HL-60 (cell line): ENCODE data around the gene JAKMIP1.

Source experiments
- DNase-seq, 2 experiments: peaks; one replicate each; pipeline ENCODE4 v3.0.0-alpha.2; 2010 to 2020; ENCODE audit warnings: low read depth in 1 of 2, low spot score in 1 of 2
- H3K27ac ChIP-seq: fragments of 250-450 bp; sonication (Bioruptor Pico); replicated peaks from 2 replicates; pipeline ENCODE4 v1.5.1; 2020; ENCODE audit warnings: mild to moderate bottlenecking, moderate library complexity
- H3K27me3 ChIP-seq: fragments of 250-450 bp; sonication (Bioruptor Pico); 2 replicates; pipeline ENCODE4 v1.5.1; 2021; ENCODE audit warnings: mild to moderate bottlenecking, moderate library complexity; ENCODE audit not compliant: insufficient read depth, poor library complexity, severe bottlenecking
- H3K4me3 ChIP-seq: replicated peaks from 2 replicates; pipeline ENCODE4 v1.5.1; 2011; ENCODE audit warnings: mild to moderate bottlenecking, control low read depth, low read length; ENCODE audit not compliant: insufficient read depth
- GABPA ChIP-seq: IDR thresholded peaks from 2 replicates; pipeline ENCODE4 v1.6.1; 2012; ENCODE audit warnings: low read depth
- POLR2AphosphoS5 ChIP-seq: IDR thresholded peaks from 2 replicates; pipeline ENCODE4 v1.6.1; 2012; ENCODE audit warnings: low read depth
- SPI1 ChIP-seq: IDR thresholded peaks from 2 replicates; pipeline ENCODE4 v1.6.1; 2012; ENCODE audit warnings: low read depth, mild to moderate bottlenecking, borderline replicate concordance
- long read RNA-seq: library from polyadenylated mRNA; unstranded; transcript quantifications from one replicate; pipeline ENCODE4 v2.0.0, GENCODE V29; 2020
- TF ChIP-seq, protein P1 (sequence below): IDR thresholded peaks from one replicate; pipeline ENCODE4 v1.5.1; 2011; ENCODE audit warnings: low read length, control low read depth, inconsistent platforms; ENCODE audit not compliant: insufficient read depth
- TF ChIP-seq, protein P2 (sequence below): IDR thresholded peaks from 2 replicates; pipeline ENCODE4 v1.6.1; 2012; ENCODE audit warnings: low read depth; ENCODE audit not compliant: insufficient replicate concordance

JAKMIP1 gene
- long read RNA-seq, result 0 reads

DNA sequence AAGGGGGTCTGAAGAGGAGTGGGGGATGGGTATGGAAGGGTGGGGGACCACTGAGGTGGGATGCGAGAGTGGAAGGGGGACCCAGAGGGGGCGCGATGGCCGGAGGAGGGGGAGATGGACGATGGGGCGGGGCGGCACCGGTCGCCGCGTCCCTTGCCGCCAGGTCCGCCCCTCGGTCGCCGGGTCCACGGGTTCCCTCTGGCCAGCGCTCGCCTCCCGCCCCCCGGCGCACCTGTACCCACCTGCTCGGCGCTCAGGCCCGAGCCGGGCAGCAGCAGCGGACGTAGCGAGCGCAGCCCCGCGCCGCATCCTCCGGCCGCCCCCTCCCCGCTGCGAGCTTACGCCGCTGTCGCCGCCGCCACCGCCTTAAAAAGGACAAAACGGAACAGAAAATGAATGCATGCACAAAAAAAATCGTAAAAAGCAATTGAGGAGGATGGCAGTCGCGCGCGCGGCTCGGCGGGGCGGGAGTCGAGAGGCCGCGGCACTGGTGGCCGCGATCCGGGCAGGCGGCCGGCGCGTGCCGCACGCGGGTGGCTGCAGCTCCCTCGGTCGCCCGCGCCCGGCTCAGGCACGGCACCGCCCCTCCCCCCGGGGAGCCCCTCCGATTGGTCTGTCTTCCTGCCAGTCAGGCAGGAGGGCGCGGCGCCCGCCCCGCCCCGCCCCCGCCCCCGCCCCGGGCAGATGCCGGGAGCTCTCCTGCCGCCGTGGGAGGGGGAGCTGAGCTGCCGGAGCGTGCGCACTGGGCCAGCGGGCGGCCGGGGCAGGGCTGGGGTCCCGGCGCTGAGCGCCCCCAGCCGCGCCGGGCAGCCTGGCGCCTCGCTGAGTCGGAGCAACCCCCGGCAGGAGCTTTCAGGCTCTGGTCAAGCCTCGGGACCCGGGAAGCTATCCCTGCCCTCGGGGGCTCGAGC is at the start of gene JAKMIP1:
TSS of gene JAKMIP1 (minus strand) at position 539 of the 911 bp plus-strand sequence. CDS start 87,699 bp downstream, outside the sequence.
- no peak within 1 kb of the TSS for H3K4me3 ChIP-seq
- DNase-seq, result no peak

DNA sequence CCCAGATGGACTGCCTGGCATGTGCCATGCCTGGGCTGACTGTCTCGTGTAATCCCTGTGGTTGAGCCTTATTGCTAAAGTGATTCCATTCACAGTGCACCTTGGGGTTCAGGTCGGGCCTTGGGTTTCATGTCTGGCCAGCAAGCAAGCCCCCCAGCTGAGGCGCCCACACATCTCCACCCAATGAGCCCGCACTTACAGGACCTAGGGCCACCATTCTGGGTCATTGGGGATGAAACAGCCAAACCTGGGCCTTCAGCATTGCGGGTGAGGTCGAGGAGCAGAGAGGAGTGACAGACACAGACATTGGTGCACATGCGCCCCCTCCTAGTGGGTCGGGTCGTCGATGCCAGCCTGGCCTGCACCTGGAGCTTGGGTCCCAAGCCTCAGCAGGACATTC is 48.0 kb upstream of the JAKMIP1 start:
- no peak overlapping the region for H3K4me3 ChIP-seq
- TF ChIP-seq, protein P1, sequence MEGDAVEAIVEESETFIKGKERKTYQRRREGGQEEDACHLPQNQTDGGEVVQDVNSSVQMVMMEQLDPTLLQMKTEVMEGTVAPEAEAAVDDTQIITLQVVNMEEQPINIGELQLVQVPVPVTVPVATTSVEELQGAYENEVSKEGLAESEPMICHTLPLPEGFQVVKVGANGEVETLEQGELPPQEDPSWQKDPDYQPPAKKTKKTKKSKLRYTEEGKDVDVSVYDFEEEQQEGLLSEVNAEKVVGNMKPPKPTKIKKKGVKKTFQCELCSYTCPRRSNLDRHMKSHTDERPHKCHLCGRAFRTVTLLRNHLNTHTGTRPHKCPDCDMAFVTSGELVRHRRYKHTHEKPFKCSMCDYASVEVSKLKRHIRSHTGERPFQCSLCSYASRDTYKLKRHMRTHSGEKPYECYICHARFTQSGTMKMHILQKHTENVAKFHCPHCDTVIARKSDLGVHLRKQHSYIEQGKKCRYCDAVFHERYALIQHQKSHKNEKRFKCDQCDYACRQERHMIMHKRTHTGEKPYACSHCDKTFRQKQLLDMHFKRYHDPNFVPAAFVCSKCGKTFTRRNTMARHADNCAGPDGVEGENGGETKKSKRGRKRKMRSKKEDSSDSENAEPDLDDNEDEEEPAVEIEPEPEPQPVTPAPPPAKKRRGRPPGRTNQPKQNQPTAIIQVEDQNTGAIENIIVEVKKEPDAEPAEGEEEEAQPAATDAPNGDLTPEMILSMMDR, result no peak
- TF ChIP-seq SPI1 (no peak), POLR2AphosphoS5 (no peak), GABPA (no peak)
- TF ChIP-seq, protein P2, sequence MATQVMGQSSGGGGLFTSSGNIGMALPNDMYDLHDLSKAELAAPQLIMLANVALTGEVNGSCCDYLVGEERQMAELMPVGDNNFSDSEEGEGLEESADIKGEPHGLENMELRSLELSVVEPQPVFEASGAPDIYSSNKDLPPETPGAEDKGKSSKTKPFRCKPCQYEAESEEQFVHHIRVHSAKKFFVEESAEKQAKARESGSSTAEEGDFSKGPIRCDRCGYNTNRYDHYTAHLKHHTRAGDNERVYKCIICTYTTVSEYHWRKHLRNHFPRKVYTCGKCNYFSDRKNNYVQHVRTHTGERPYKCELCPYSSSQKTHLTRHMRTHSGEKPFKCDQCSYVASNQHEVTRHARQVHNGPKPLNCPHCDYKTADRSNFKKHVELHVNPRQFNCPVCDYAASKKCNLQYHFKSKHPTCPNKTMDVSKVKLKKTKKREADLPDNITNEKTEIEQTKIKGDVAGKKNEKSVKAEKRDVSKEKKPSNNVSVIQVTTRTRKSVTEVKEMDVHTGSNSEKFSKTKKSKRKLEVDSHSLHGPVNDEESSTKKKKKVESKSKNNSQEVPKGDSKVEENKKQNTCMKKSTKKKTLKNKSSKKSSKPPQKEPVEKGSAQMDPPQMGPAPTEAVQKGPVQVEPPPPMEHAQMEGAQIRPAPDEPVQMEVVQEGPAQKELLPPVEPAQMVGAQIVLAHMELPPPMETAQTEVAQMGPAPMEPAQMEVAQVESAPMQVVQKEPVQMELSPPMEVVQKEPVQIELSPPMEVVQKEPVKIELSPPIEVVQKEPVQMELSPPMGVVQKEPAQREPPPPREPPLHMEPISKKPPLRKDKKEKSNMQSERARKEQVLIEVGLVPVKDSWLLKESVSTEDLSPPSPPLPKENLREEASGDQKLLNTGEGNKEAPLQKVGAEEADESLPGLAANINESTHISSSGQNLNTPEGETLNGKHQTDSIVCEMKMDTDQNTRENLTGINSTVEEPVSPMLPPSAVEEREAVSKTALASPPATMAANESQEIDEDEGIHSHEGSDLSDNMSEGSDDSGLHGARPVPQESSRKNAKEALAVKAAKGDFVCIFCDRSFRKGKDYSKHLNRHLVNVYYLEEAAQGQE, result no peak
- H3K27ac ChIP-seq, result no peak overlapping the region
- H3K27me3 ChIP-seq, result no peaks in the 10 kb centered on the region
- no peak for DNase-seq

More for the DNA sequence above, at the start of gene JAKMIP1:
- TF ChIP-seq SPI1 (no peak), GABPA (no peak), POLR2AphosphoS5 (no peak)
- TF ChIP-seq, protein P2, result no peak
- TF ChIP-seq, protein P1, result no peak
- no peak within 1 kb of the TSS for H3K27ac ChIP-seq
- H3K27me3 ChIP-seq, result peaks cover 15% of the 10 kb centered on the region

DNA sequence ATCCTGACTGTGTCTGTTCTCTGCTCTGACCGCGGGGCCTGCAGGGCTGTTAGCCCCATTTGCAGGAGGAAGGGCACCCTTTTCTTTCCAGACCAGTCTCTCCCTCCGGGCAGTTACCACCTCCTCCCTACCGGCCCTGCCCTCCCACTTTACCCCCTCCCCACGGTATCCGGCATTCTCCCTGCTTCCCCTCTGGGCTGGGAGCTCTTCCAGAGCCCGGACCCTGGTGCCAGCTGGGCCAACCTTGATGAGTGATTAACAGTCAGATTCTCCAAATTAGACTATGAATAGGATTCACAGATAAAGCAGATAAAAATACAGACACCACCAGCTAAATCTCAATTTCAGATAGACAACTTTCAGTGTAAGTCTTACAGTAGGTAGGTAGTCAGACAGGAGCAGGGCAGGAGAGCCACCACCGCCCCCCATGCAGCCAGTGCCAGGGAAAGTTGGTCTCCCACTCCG is 45.9 kb upstream of the JAKMIP1 start:
- no peaks in the 10 kb centered on the region for H3K27me3 ChIP-seq
- no peak for TF ChIP-seq GABPA
- TF ChIP-seq, protein P1, result no peak
- TF ChIP-seq SPI1, result no peak
- TF ChIP-seq, protein P2, result no peak
- no peak for TF ChIP-seq POLR2AphosphoS5
- no peak overlapping the region for H3K27ac ChIP-seq
- H3K4me3 ChIP-seq, result no peak overlapping the region
- no peak for DNase-seq
